ENCODE results near the gene DICER1.

The DICER1 gene

GRCh38 chr14:95054346-95055280 lies 102.7 kb downstream of the DICER1 start:
- DNase-seq, result no peak

- DNase-seq, result no peak
Measured at GRCh38 chr14:95052016-95052585, 105.2 kb downstream of the DICER1 start.

GRCh38 chr14:95049952-95050351 lies 107.4 kb downstream of the DICER1 start:
- DNase-seq, result no peak

- no peak for DNase-seq
Measured at GRCh38 chr14:95048771-95049312, 108.5 kb downstream of the DICER1 start.

GRCh38 chr14:95047754-95048153 lies 109.6 kb downstream of the DICER1 start:
- DNase-seq, result no peak

GRCh38 chr14:95046711-95047681 lies 110.3 kb downstream of the DICER1 start:
- DNase-seq, result no peak

GRCh38 chr14:95045836-95046430 lies 111.4 kb downstream of the DICER1 start:
- no peak for DNase-seq

- no peak for DNase-seq
Measured at GRCh38 chr14:95045106-95045701, 112.1 kb downstream of the DICER1 start.

- DNase-seq, result no peak
Measured at GRCh38 chr14:95044463-95045105, 112.7 kb downstream of the DICER1 start.

- DNase-seq, result no peak
Measured at GRCh38 chr14:95043732-95044462, 113.4 kb downstream of the DICER1 start.

- no peak for DNase-seq
Measured at GRCh38 chr14:95043314-95043713, 114.0 kb downstream of the DICER1 start.

GRCh38 chr14:95041477-95042020 lies 115.8 kb downstream of the DICER1 start:
- no peak for DNase-seq

- no peak for DNase-seq
Measured at GRCh38 chr14:95040708-95041476, 116.4 kb downstream of the DICER1 start.

- DNase-seq, result no peak
Measured at GRCh38 chr14:95039993-95040348, 117.4 kb downstream of the DICER1 start.

- no peak for DNase-seq
Measured at GRCh38 chr14:95039259-95039992, 117.9 kb downstream of the DICER1 start.

GRCh38 chr14:95038521-95039250 lies 118.6 kb downstream of the DICER1 start:
- DNase-seq, result no peak

GRCh38 chr14:95037273-95037672 lies 120.1 kb downstream of the DICER1 start:
- DNase-seq, result no peak

All from CD4-positive, alpha-beta T cell treated with Interleukin-1 beta for 1 hour (primary cell).